B cell (primary cell): ENCODE results near the gene PRLR. TPM values are rescaled to one million over a fixed set of nuclear protein-coding genes. Genes with fewer than 3 reads are reported as not detected.

Experiments
- ATAC-seq: fragments of 200-7000 bp; cut with Tn5 transposase; one replicate; pipeline ENCODE4 v1.10.0; 2021; ENCODE audit warnings: low read depth, mild to moderate bottlenecking, moderate number of reproducible peaks, moderate library complexity
- CTCF ChIA-PET: fragments of 350-600 bp; sonication (Branson Sonifier 250); formaldehyde crosslinking; loops from one replicate; lab custom pipeline; 2021; ENCODE audit warnings: antibody characterized with exemption, inconsistent platforms; lab: Charles Lee
- POLR2A ChIA-PET: fragments of 350-600 bp; sonication (Branson Sonifier 250); formaldehyde crosslinking; loops from one replicate; lab custom pipeline; 2021; ENCODE audit warnings: antibody characterized with exemption; lab: Charles Lee
- DNase-seq: peaks from one replicate; pipeline ENCODE4 v3.0.0; 2013
- H2AFZ ChIP-seq: 2 replicates; pipeline ENCODE4 v1.6.1; 2012; ENCODE audit warnings: mild to moderate bottlenecking, low read depth, low read length; ENCODE audit not compliant: insufficient read depth, poor library complexity, severe bottlenecking
- H3K27ac ChIP-seq, 2 donors: 1 replicate in 1 of 2; 2 replicates in 1 of 2; pipeline ENCODE4 v1.5.1; 2012 to 2013; ENCODE audit warnings: low read length in 2 of 2, mild to moderate bottlenecking in 2 of 2, moderate library complexity in 1 of 2
- H3K27me3 ChIP-seq, 4 experiments: fragments of 200-600 bp in 1 of 4; sonication (generic) in 1 of 4; replicated peaks in 1 of 4; 1 replicate in 2 of 4; 2 replicates in 2 of 4; pipeline versions ENCODE4 v1.6.1 to v1.7.0; 2013 to 2016; ENCODE audit warnings: low read length in 3 of 4, mild to moderate bottlenecking in 2 of 4, mixed read lengths in 1 of 4, moderate library complexity in 1 of 4; ENCODE audit not compliant: insufficient read depth in 4 of 4, control insufficient read depth in 3 of 4; ENCODE audit errors: control extremely low read depth in 1 of 4
- H3K36me3 ChIP-seq, 2 experiments: replicated peaks in 1 of 2; 1 replicate in 1 of 2; 2 replicates in 1 of 2; pipeline versions ENCODE4 v1.6.1 to v1.7.1; 2013; ENCODE audit warnings: low read length in 1 of 2; ENCODE audit not compliant: insufficient read depth in 2 of 2, control insufficient read depth in 1 of 2; ENCODE audit errors: control extremely low read depth in 1 of 2, extremely low read depth in 1 of 2
- H3K4me1 ChIP-seq, 2 donors: fragments of 200-600 bp in 1 of 2; sonication (generic) in 1 of 2; 1 replicate in 1 of 2; 2 replicates in 1 of 2; pipeline versions ENCODE4 v1.5.1 to v1.6.1; 2013 to 2017; ENCODE audit warnings: low read length in 2 of 2; ENCODE audit not compliant: control insufficient read depth in 2 of 2, insufficient read depth in 2 of 2
- H3K4me2 ChIP-seq: replicated peaks from 2 replicates; pipeline ENCODE3; 2012; ENCODE audit warnings: mild to moderate bottlenecking, low read depth, low read length; ENCODE audit not compliant: poor library complexity, severe bottlenecking
- H3K4me3 ChIP-seq, 5 experiments: fragments of 200-600 bp in 1 of 5; sonication (generic) in 1 of 5; 1 replicate in 3 of 5; 2 replicates in 2 of 5; pipeline versions ENCODE4 v1.5.1 to v1.7.0; 2011 to 2016; ENCODE audit warnings: low read length in 4 of 5, mild to moderate bottlenecking in 4 of 5, low read depth in 2 of 5, control low read depth in 1 of 5, moderate library complexity in 1 of 5; ENCODE audit not compliant: insufficient read depth in 1 of 5; ENCODE audit errors: control extremely low read depth in 1 of 5, extremely low read depth in 1 of 5
- H3K79me2 ChIP-seq: fragments of 200-600 bp; sonication (generic); one replicate; pipeline ENCODE4 v1.6.0; 2016; ENCODE audit warnings: low read length; ENCODE audit not compliant: control insufficient read depth, insufficient read depth
- H3K9ac ChIP-seq: fragments of 200-600 bp; sonication (generic); 2 replicates; pipeline ENCODE4 v1.6.1; 2017; ENCODE audit warnings: mild to moderate bottlenecking, low read length, moderate library complexity
- H3K9me3 ChIP-seq, 3 donors: one replicate each; pipeline versions ENCODE4 v1.6.1 to v1.7.1; 2013; ENCODE audit warnings: low read length in 2 of 3; ENCODE audit not compliant: control insufficient read depth in 2 of 3, insufficient read depth in 1 of 3; ENCODE audit errors: control extremely low read depth in 1 of 3
- H4K20me1 ChIP-seq: 2 replicates; pipeline ENCODE4 v1.6.0; 2012; ENCODE audit warnings: mild to moderate bottlenecking, low read length; ENCODE audit not compliant: insufficient read depth, control insufficient read depth, poor library complexity, severe bottlenecking
- H3K27ac Mint-ChIP-seq: one replicate; pipeline ENCODE4 v1.8.0; 2021; ENCODE audit warnings: mixed read lengths
- H3K27me3 Mint-ChIP-seq: one replicate; pipeline ENCODE4 v1.8.0; 2021; ENCODE audit warnings: mixed read lengths
- H3K4me1 Mint-ChIP-seq: one replicate; pipeline ENCODE4 v1.8.0; 2021; ENCODE audit warnings: mixed read lengths
- H3K4me3 Mint-ChIP-seq: one replicate; pipeline ENCODE4 v1.8.0; 2021; ENCODE audit warnings: mixed read lengths
- H3K9me3 Mint-ChIP-seq: one replicate; pipeline ENCODE4 v1.8.0; 2022; ENCODE audit warnings: mixed read lengths; ENCODE audit not compliant: insufficient read depth
- EZH2 ChIP-seq: IDR thresholded peaks from 2 replicates; pipeline ENCODE4 v1.6.1; 2012; ENCODE audit warnings: borderline replicate concordance, low read depth, mild to moderate bottlenecking, moderate library complexity, low read length; ENCODE audit not compliant: insufficient read depth, poor library complexity, severe bottlenecking
- WGBS: methylation state at CpG from one replicate; pipeline ENCODE4 v1.1.5; 2013; ENCODE audit warnings: missing lambda C conversion rate; ENCODE audit not compliant: insufficient coverage; 5-methylcytosine and 5-hydroxymethylcytosine counted together
- intact Hi-C: fragments of 100-400 bp; cut with micrococcal nuclease; formaldehyde crosslinking; loops from one replicate; pipeline ENCODE4 v1.10.0; 2022
- polyA plus RNA-seq: library from polyadenylated mRNA; depleted of rRNA; stranded (reverse); fragments of >200 nt; gene quantifications from 2 replicates; pipeline ENCODE4 v1.2.3, GENCODE V29; 2012
- total RNA-seq, 2 donors: library from RNA; stranded (reverse); fragments of 120-200 nt in 1 of 2; gene quantifications; 1 replicate in 1 of 2; 2 replicates in 1 of 2; pipeline versions ENCODE4 v1.2.3 to v1.2.4, GENCODE V29; 2013 to 2022
- TF ChIP-seq, protein P1 (sequence below): fragments of 200-600 bp; IDR thresholded peaks from one replicate; pipeline ENCODE4 v1.8.0; 2022; ENCODE audit warnings: antibody characterized with exemption, mild to moderate bottlenecking

PRLR gene
- total and polyA plus RNA-seq, 2 donors (not counting 1 experiment from before 2014, with no cell fraction given) = 0.39 TPM; not detected in 1

DNA sequence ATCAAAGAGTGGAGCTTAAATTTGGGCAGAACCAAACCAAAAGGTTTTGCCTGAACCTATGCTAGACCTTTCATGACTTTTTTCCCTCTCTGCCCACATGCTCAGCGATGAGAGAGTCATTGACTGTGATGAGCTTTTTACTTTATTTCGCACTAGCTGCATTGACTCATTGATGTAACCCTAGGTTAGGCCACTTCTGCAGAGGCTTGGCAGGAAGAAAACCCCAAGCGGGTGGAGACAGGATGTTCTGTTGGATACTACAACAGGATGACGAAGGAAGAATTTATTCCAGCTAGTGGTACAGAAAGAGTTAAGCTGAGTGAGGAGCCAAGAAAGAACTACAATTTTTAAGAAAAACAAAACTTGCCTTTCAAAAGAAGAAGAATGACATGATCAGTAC lies 201.0 kb downstream of the PRLR start:
- Mint-ChIP-seq H3K27me3 (peaks cover 21% of the 10 kb centered on the region), H3K4me1 (no peaks in the 10 kb centered on the region), H3K27ac (no peak overlapping the region), H3K4me3 (no peak overlapping the region), H3K9me3 (no peaks in the 10 kb centered on the region)
- 90% methylated on average over 2 of the region's 4 CpGs for WGBS
- TF ChIP-seq, protein P1, sequence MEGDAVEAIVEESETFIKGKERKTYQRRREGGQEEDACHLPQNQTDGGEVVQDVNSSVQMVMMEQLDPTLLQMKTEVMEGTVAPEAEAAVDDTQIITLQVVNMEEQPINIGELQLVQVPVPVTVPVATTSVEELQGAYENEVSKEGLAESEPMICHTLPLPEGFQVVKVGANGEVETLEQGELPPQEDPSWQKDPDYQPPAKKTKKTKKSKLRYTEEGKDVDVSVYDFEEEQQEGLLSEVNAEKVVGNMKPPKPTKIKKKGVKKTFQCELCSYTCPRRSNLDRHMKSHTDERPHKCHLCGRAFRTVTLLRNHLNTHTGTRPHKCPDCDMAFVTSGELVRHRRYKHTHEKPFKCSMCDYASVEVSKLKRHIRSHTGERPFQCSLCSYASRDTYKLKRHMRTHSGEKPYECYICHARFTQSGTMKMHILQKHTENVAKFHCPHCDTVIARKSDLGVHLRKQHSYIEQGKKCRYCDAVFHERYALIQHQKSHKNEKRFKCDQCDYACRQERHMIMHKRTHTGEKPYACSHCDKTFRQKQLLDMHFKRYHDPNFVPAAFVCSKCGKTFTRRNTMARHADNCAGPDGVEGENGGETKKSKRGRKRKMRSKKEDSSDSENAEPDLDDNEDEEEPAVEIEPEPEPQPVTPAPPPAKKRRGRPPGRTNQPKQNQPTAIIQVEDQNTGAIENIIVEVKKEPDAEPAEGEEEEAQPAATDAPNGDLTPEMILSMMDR = no peak
- no peak for TF ChIP-seq EZH2
- ChIA-PET POLR2A (no interaction called here), CTCF (no interaction called here)
- no peak overlapping the region for H3K4me2 ChIP-seq
- H3K27ac ChIP-seq = no peak overlapping the region
- H3K9ac ChIP-seq = no peak overlapping the region
- intact Hi-C loops = no loop called here
- H3K4me3 ChIP-seq = no peak overlapping the region
- peaks cover 0 to 2% (median 0%) of the 10 kb centered on the region in 4 experiments for H3K27me3 ChIP-seq
- no peaks in the 10 kb centered on the region for H3K36me3 ChIP-seq
- H2AFZ ChIP-seq = no peak overlapping the region
- ATAC-seq (no peak), DNase-seq (no peak)
- no peaks in the 10 kb centered on the region for H4K20me1 ChIP-seq
- H3K4me1 ChIP-seq = no peaks in the 10 kb centered on the region
- H3K9me3 ChIP-seq = no peaks in the 10 kb centered on the region
- H3K79me2 ChIP-seq = no peaks in the 10 kb centered on the region

DNA sequence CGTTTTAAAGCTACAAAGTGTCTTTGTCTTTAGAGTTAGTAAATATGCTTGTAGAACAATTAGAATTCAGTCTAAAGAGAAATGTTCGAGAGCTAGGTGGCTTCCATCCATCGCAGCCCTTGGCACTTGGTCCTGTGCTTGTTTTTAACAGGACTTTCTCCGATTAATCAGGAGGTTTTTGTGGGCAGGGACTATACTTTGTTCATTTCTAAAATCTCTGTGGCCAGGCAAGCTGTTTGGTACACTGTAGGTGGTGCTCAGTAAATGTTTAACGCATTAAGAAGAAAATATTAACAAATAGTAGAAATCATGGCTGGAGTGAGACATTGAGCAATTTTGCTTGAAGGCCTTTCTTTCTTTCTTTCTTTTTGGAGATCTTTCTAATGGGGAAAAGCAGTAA lies 203.3 kb downstream of the PRLR start:
- no peak overlapping the region for H3K4me3 Mint-ChIP-seq

More for the DNA sequence above, 203.3 kb downstream of the PRLR start:
- H3K4me2 ChIP-seq = no peak overlapping the region
- CTCF ChIA-PET = no interaction called here
- H3K36me3 ChIP-seq = no peaks in the 10 kb centered on the region
- H3K27me3 Mint-ChIP-seq = peaks cover 16% of the 10 kb centered on the region
- no peaks in the 10 kb centered on the region for H3K27me3 ChIP-seq
- no peaks in the 10 kb centered on the region for H3K9me3 Mint-ChIP-seq
- H3K79me2 ChIP-seq = no peaks in the 10 kb centered on the region
- no peaks in the 10 kb centered on the region for H3K4me1 ChIP-seq
- WGBS = 94% methylated on average over 3 of the region's 5 CpGs
- no peak for ATAC-seq
- no peaks in the 10 kb centered on the region for H3K4me1 Mint-ChIP-seq
- DNase-seq = no peak
- no peaks in the 10 kb centered on the region for H3K9me3 ChIP-seq
- H3K9ac ChIP-seq = no peak overlapping the region
- intact Hi-C loops = no loop called here
- no peak overlapping the region for H2AFZ ChIP-seq
- H3K4me3 ChIP-seq = no peak overlapping the region
- H4K20me1 ChIP-seq = no peaks in the 10 kb centered on the region
- POLR2A ChIA-PET = no interaction called here
- no peak overlapping the region for H3K27ac Mint-ChIP-seq
- no peak overlapping the region for H3K27ac ChIP-seq
- TF ChIP-seq EZH2 = no peak
- TF ChIP-seq, protein P1 = no peak
